Activated CD8-positive, alpha-beta memory T cell treated with anti-CD3 and anti-CD28 coated beads, Interleukin-2, amount 50 U/mL, for 24 hours (primary cell): ENCODE measurements around the gene MEIOSIN.
"Not testable (repeated sequence)": the region's sequence is repeated elsewhere in the genome, so short reads cannot be mapped to it uniquely, and the experiment has no call there.

Source experiments
- DNase-seq: peaks from one replicate; pipeline ENCODE4 v3.0.0-alpha.2; 2020; ENCODE audit errors: extremely low read depth

MEIOSIN gene

GRCh38 chr19:45733160-45733810, at the start of gene MEIOSIN:
TSS of gene MEIOSIN (plus strand) at chr19:45733439. CDS start at chr19:45735377, 1,938 bp downstream.
- DNase-seq: no peak

GRCh38 chr19:45685045-45685444, 48.2 kb upstream of the MEIOSIN start:
- DNase-seq: not testable (repeated sequence)

GRCh38 chr19:45687599-45687998, 45.6 kb upstream of the MEIOSIN start:
- no peak for DNase-seq

- peak; percentile 87 for DNase-seq
Observed at GRCh38 chr19:45691516-45692186, 41.6 kb upstream of the MEIOSIN start, which contains the start of gene SNRPD2. TSS of gene SNRPD2 (minus strand) at chr19:45691953. CDS start at chr19:45691888, 65 bp downstream.

GRCh38 chr19:45692187-45693105, 40.8 kb upstream of the MEIOSIN start, which contains the start of gene QPCTL:
TSS of gene QPCTL (plus strand) at chr19:45692666. CDS start at chr19:45692704, 38 bp downstream.
- peak; percentile 93 for DNase-seq

GRCh38 chr19:45693106-45693788, 40.0 kb upstream of the MEIOSIN start:
- DNase-seq: peak; percentile 63

GRCh38 chr19:45701676-45702075, 31.6 kb upstream of the MEIOSIN start:
- DNase-seq: no peak

- no peak for DNase-seq
Observed at GRCh38 chr19:45705115-45705514, 28.1 kb upstream of the MEIOSIN start.

GRCh38 chr19:45705710-45706415, 27.4 kb upstream of the MEIOSIN start:
- DNase-seq: no peak

GRCh38 chr19:45710356-45711130, 22.7 kb upstream of the MEIOSIN start:
- no peak for DNase-seq

GRCh38 chr19:45711851-45712698, 21.2 kb upstream of the MEIOSIN start:
- no peak for DNase-seq

GRCh38 chr19:45712699-45713067, 20.6 kb upstream of the MEIOSIN start:
- no peak for DNase-seq

GRCh38 chr19:45713141-45713540, 20.1 kb upstream of the MEIOSIN start:
- no peak for DNase-seq

- no peak for DNase-seq
Observed at GRCh38 chr19:45715139-45715538, 18.1 kb upstream of the MEIOSIN start.

GRCh38 chr19:45716359-45717130, 16.7 kb upstream of the MEIOSIN start:
- no peak for DNase-seq

- peak; percentile 89 for DNase-seq
Observed at GRCh38 chr19:45717131-45717982, 15.9 kb upstream of the MEIOSIN start.

GRCh38 chr19:45717983-45718650, 15.1 kb upstream of the MEIOSIN start:
- no peak for DNase-seq
